ENCODE results near the gene KRTAP9-4.
"Not testable (repeated sequence)": the region's sequence is repeated elsewhere in the genome, so short reads cannot be mapped to it uniquely, and the experiment has no call there.

The KRTAP9-4 gene

GRCh38 chr17:41249637-41250240 is at the start of gene KRTAP9-4:
Gene KRTAP9-4, plus strand, starts transcription at chr17:41249687. Its CDS starts 34 bp downstream, at chr17:41249721.
- DNase-seq: not testable (repeated sequence)

- peak; percentile 31 for DNase-seq
Measured at GRCh38 chr17:41211845-41212466, 37.5 kb upstream of the KRTAP9-4 start.

- DNase-seq: peak; percentile 49
Measured at GRCh38 chr17:41212524-41213169, 36.8 kb upstream of the KRTAP9-4 start.

GRCh38 chr17:41215681-41216080 is 33.8 kb upstream of the KRTAP9-4 start:
- DNase-seq: no peak

- no peak for DNase-seq
Measured at GRCh38 chr17:41223821-41224220, 25.7 kb upstream of the KRTAP9-4 start.

GRCh38 chr17:41226051-41226450 is 23.4 kb upstream of the KRTAP9-4 start:
- no peak for DNase-seq

- DNase-seq: not testable (repeated sequence)
Measured at GRCh38 chr17:41226598-41227095, 22.8 kb upstream of the KRTAP9-4 start, which contains the start of gene KRTAP9-2. Gene KRTAP9-2, plus strand, starts transcription at chr17:41226648. Its CDS starts 7 bp downstream, at chr17:41226655.

GRCh38 chr17:41230094-41230493 is 19.4 kb upstream of the KRTAP9-4 start:
- DNase-seq: no peak

- no peak for DNase-seq
Measured at GRCh38 chr17:41231731-41232130, 17.8 kb upstream of the KRTAP9-4 start.

GRCh38 chr17:41232399-41233105 is 16.9 kb upstream of the KRTAP9-4 start, which contains the start of gene KRTAP9-3:
Gene KRTAP9-3, plus strand, starts transcription at chr17:41232449. Its CDS starts 53 bp downstream, at chr17:41232502.
- not testable (repeated sequence) for DNase-seq

GRCh38 chr17:41237116-41237515 is 12.4 kb upstream of the KRTAP9-4 start:
- not testable (repeated sequence) for DNase-seq

- DNase-seq: not testable (repeated sequence)
Measured at GRCh38 chr17:41237949-41238437, 11.5 kb upstream of the KRTAP9-4 start, which contains the start of gene KRTAP9-8. Gene KRTAP9-8, plus strand, starts transcription at chr17:41237999. Its CDS starts 53 bp downstream, at chr17:41238052.

- not testable (repeated sequence) for DNase-seq
Measured at GRCh38 chr17:41246995-41247787, 2.3 kb upstream of the KRTAP9-4 start.

GRCh38 chr17:41251261-41251660 is 1.8 kb downstream of the KRTAP9-4 start:
- DNase-seq: no peak

GRCh38 chr17:41254861-41255260 is 5.4 kb downstream of the KRTAP9-4 start:
- DNase-seq: no peak

- not testable (repeated sequence) for DNase-seq
Measured at GRCh38 chr17:41255381-41256290, 6.1 kb downstream of the KRTAP9-4 start, which contains the start of gene KRTAP9-9. Gene KRTAP9-9, plus strand, starts transcription at chr17:41255384.

GRCh38 chr17:41256291-41256685 is 6.8 kb downstream of the KRTAP9-4 start:
- DNase-seq: no peak

- no peak for DNase-seq
Measured at GRCh38 chr17:41258406-41258805, 8.9 kb downstream of the KRTAP9-4 start.

- no peak for DNase-seq
Measured at GRCh38 chr17:41263212-41263611, 13.7 kb downstream of the KRTAP9-4 start.

GRCh38 chr17:41264599-41264998 is 15.1 kb downstream of the KRTAP9-4 start:
- no peak for DNase-seq

GRCh38 chr17:41265078-41265477 is 15.6 kb downstream of the KRTAP9-4 start, which contains the start of gene KRTAP9-6:
Gene KRTAP9-6, plus strand, starts transcription at chr17:41265378. Its CDS starts 0 bp downstream, at chr17:41265378.
- no peak for DNase-seq
